T-helper 2 cell treated with Interferon-gamma antibody and Interleukin-4, amounts not matched to agents 5 μg/mL and 100 μg/mL, for 36 hours (primary cell): Measurements from ENCODE around the gene KRTAP10-10.
"Not testable (repeated sequence)": the region's sequence is repeated elsewhere in the genome, so short reads cannot be mapped to it uniquely, and the experiment has no call there.

ENCODE experiments used
- DNase-seq: peaks from one replicate; pipeline ENCODE4 v3.0.0; 2021; ENCODE audit warnings: low spot score
- H3K27ac Mint-ChIP-seq: one replicate; pipeline ENCODE4 v1.8.0; 2021; ENCODE audit warnings: mild to moderate bottlenecking, mixed read lengths
- H3K27me3 Mint-ChIP-seq: one replicate; pipeline ENCODE4 v1.8.0; 2021; ENCODE audit warnings: low read depth, mixed read lengths
- H3K36me3 Mint-ChIP-seq: one replicate; pipeline ENCODE4 v1.8.0; 2021; ENCODE audit warnings: low read depth, mixed read lengths
- H3K4me1 Mint-ChIP-seq: one replicate; pipeline ENCODE4 v1.8.0; 2021; ENCODE audit warnings: low read depth, mixed read lengths
- H3K4me3 Mint-ChIP-seq: one replicate; pipeline ENCODE4 v1.8.0; 2022; ENCODE audit warnings: mild to moderate bottlenecking, moderate library complexity, mixed read lengths
- H3K9me3 Mint-ChIP-seq: one replicate; pipeline ENCODE4 v1.8.0; 2021; ENCODE audit warnings: mixed read lengths

Gene KRTAP10-10

GRCh38 chr21:44684483-44684882 lies 47.3 kb downstream of the KRTAP10-10 start:
- peaks cover 8% of the 10 kb centered on the region for H3K4me1 Mint-ChIP-seq
- H3K4me3 Mint-ChIP-seq, result no peak overlapping the region
- H3K36me3 Mint-ChIP-seq, result no peaks in the 10 kb centered on the region
- H3K27ac Mint-ChIP-seq, result no peak overlapping the region
- peaks cover 14% of the 10 kb centered on the region for H3K27me3 Mint-ChIP-seq
- no peaks in the 10 kb centered on the region for H3K9me3 Mint-ChIP-seq
- DNase-seq, result peak; percentile 0

GRCh38 chr21:44685050-44685449 lies 47.9 kb downstream of the KRTAP10-10 start:
- not testable (repeated sequence) for H3K27ac Mint-ChIP-seq, H3K36me3 Mint-ChIP-seq, H3K4me1 Mint-ChIP-seq, H3K9me3 Mint-ChIP-seq, H3K4me3 Mint-ChIP-seq
- H3K27me3 Mint-ChIP-seq, result peaks cover 14% of the 10 kb centered on the region
- DNase-seq, result peak; percentile 1

GRCh38 chr21:44686000-44686781 lies 49.0 kb downstream of the KRTAP10-10 start:
- H3K27me3 Mint-ChIP-seq, result peaks cover 20% of the 10 kb centered on the region
- no peaks in the 10 kb centered on the region for H3K9me3 Mint-ChIP-seq
- no peak overlapping the region for H3K27ac Mint-ChIP-seq
- peaks cover 8% of the 10 kb centered on the region for H3K4me1 Mint-ChIP-seq
- peak; percentile 1 for DNase-seq
- no peak overlapping the region for H3K4me3 Mint-ChIP-seq
- H3K36me3 Mint-ChIP-seq, result no peaks in the 10 kb centered on the region

- H3K4me3 Mint-ChIP-seq, result no peak overlapping the region
- no peak for DNase-seq
- no peaks in the 10 kb centered on the region for H3K9me3 Mint-ChIP-seq
- H3K27me3 Mint-ChIP-seq, result peaks cover 24% of the 10 kb centered on the region
- H3K27ac Mint-ChIP-seq, result no peak overlapping the region
- H3K4me1 Mint-ChIP-seq, result peaks cover 8% of the 10 kb centered on the region
- no peaks in the 10 kb centered on the region for H3K36me3 Mint-ChIP-seq
Observed at GRCh38 chr21:44686843-44687561, 49.8 kb downstream of the KRTAP10-10 start.

- Mint-ChIP-seq H3K27ac (no peak overlapping the region), H3K27me3 (peaks cover 21% of the 10 kb centered on the region), H3K36me3 (no peaks in the 10 kb centered on the region)
Observed at GRCh38 chr21:44687671-44688070, 50.5 kb downstream of the KRTAP10-10 start.

More at GRCh38 chr21:44687671-44688070, 50.5 kb downstream of the KRTAP10-10 start:
- Mint-ChIP-seq H3K9me3 (peaks cover 5% of the 10 kb centered on the region), H3K4me3 (no peak overlapping the region), H3K4me1 (peaks cover 8% of the 10 kb centered on the region)
- no peak for DNase-seq
